Kidney (tissue), 14 donors: ENCODE measurements around the gene RAB3C. TPM values are rescaled to one million over a fixed set of nuclear protein-coding genes. Genes with fewer than 3 reads are reported as not detected.
A peak's percentile ranks its signal among the peaks of the same experiment; 100 is the strongest.

Experiments
- DNase-seq, 5 donors: peaks; one replicate each; pipeline ENCODE4 v3.0.0-alpha.2; 2013 to 2020
- FAIRE-seq: peaks from 2 replicates; lab custom pipeline; 2012; peaks lifted over from hg19 to GRCh38; lab: Jason Lieb, UNC
- H3K27ac ChIP-seq, 2 donors: one replicate each; pipeline ENCODE4 v1.7.0; 2013; ENCODE audit warnings: low read depth in 2 of 2, low read length in 2 of 2, inconsistent platforms in 1 of 2
- H3K27me3 ChIP-seq: one replicate; pipeline ENCODE4 v1.7.1; 2013; ENCODE audit warnings: low read length, inconsistent platforms; ENCODE audit not compliant: control insufficient read depth, insufficient read depth
- H3K36me3 ChIP-seq, 3 donors: one replicate each; pipeline versions ENCODE4 v1.7.0 to v1.7.1; 2013; ENCODE audit warnings: low read length in 3 of 3, control low read depth in 1 of 3, inconsistent platforms in 1 of 3; ENCODE audit not compliant: insufficient read depth in 3 of 3, control insufficient read depth in 2 of 3
- H3K4me1 ChIP-seq, 3 donors: one replicate each; pipeline versions ENCODE4 v1.7.0 to v1.7.1; 2013; ENCODE audit warnings: low read length in 3 of 3, inconsistent platforms in 1 of 3, low read depth in 1 of 3; ENCODE audit not compliant: control insufficient read depth in 2 of 3, insufficient read depth in 2 of 3
- H3K4me3 ChIP-seq, 3 donors: one replicate each; pipeline versions ENCODE4 v1.7.0 to v1.8.1; 2013; ENCODE audit warnings: low read length in 3 of 3, control low read depth in 1 of 3, inconsistent platforms in 1 of 3
- H3K9ac ChIP-seq, 3 donors: one replicate each; pipeline versions ENCODE4 v1.7.0 to v1.7.1; 2013; ENCODE audit warnings: low read length in 3 of 3, control low read depth in 1 of 3, inconsistent platforms in 1 of 3
- H3K9me3 ChIP-seq, 3 donors: one replicate each; pipeline versions ENCODE4 v1.7.0 to v1.7.1; 2013; ENCODE audit warnings: low read length in 3 of 3, control low read depth in 1 of 3, inconsistent platforms in 1 of 3; ENCODE audit not compliant: control insufficient read depth in 2 of 3, insufficient read depth in 1 of 3
- CTCF ChIP-seq: IDR thresholded peaks from 3 replicates; pipeline ENCODE4 v1.5.1; 2012; ENCODE audit warnings: mild to moderate bottlenecking, moderate library complexity, borderline replicate concordance; ENCODE audit not compliant: insufficient read depth; ENCODE audit errors: extremely low read depth
- intact Hi-C: fragments of 100-400 bp; cut with DNase I; formaldehyde crosslinking; loops from one replicate; pipeline ENCODE4 v1.11.1; 2022
- polyA plus RNA-seq: library from polyadenylated mRNA; stranded (reverse); fragments of 350-450 nt; fragmentation: Illumina TruSeq; extraction: RNeasy Lipid Tissue Mini Kit (QIAGEN cat#74804); gene quantifications from one replicate; pipeline ENCODE4 v1.2.3, GENCODE V29; 2014; ENCODE audit warnings: low read depth, low replicate concordance; ENCODE audit not compliant: insufficient read depth
- total RNA-seq: library from RNA; stranded (reverse); fragmentation: NEBNext Ultra II Directional; extraction: Animal tissue kit (Norgen Biotek cat#: 25700); gene quantifications from one replicate; pipeline ENCODE4 v1.2.1, GENCODE V29; 2021
- donor health status: control.
- donor health status: control.
- donor health status: control.
- donor health status: control.
- donor health status: control.
- donor health status: DM: yes; HTN: yes; CAD: no.
- donor health status: Normal renal cell carcinoma (clear cell type).

Gene RAB3C
- total and polyA plus RNA-seq, 2 donors from 2014 or later: 3.7 TPM; not detected in 1

- H3K36me3 ChIP-seq: no peaks in the 10 kb centered on the region
- no peak overlapping the region for H3K9ac ChIP-seq
- no peak overlapping the region for H3K4me3 ChIP-seq
- H3K4me1 ChIP-seq: no peaks in the 10 kb centered on the region
- DNase-seq (no peak), FAIRE-seq (no peak)
- no peak for TF ChIP-seq CTCF
- H3K27me3 ChIP-seq: no peaks in the 10 kb centered on the region
- no peaks in the 10 kb centered on the region for H3K9me3 ChIP-seq
- no peak overlapping the region for H3K27ac ChIP-seq
- intact Hi-C loops: no loop called here
Observed at GRCh38 chr5:58849223-58849622, 266.3 kb downstream of the RAB3C start.

GRCh38 chr5:58849921-58850667 lies 267.2 kb downstream of the RAB3C start:
- TF ChIP-seq CTCF: peak; percentile 55
- H3K4me1 ChIP-seq: no peaks in the 10 kb centered on the region
- H3K4me3 ChIP-seq: no peak overlapping the region
- no peaks in the 10 kb centered on the region for H3K9me3 ChIP-seq
- H3K36me3 ChIP-seq: no peaks in the 10 kb centered on the region
- DNase-seq (peak in 4 of 5 donors; percentile 21 to 72 (median 54)), FAIRE-seq (peak; percentile 19)
- intact Hi-C loops: loop anchor here (5.0 kb wide), 1 partner anchor 353 kb away; no protein-coding TSS in a partner anchor
- H3K9ac ChIP-seq: no peak overlapping the region
- H3K27me3 ChIP-seq: no peaks in the 10 kb centered on the region
- H3K27ac ChIP-seq: no peak overlapping the region

- Histone ChIP-seq H3K9me3 (no peaks in the 10 kb centered on the region), H3K36me3 (no peaks in the 10 kb centered on the region), H3K27me3 (no peaks in the 10 kb centered on the region), H3K4me1 (no peaks in the 10 kb centered on the region), H3K9ac (no peak overlapping the region), H3K4me3 (no peak overlapping the region), H3K27ac (no peak overlapping the region)
- no peak for FAIRE-seq
- DNase-seq: no peak
- intact Hi-C loops: loop anchor here (5.0 kb wide), 1 partner anchor 354 kb away; no protein-coding TSS in a partner anchor
- TF ChIP-seq CTCF: no peak
Observed at GRCh38 chr5:58851153-58851552, 268.3 kb downstream of the RAB3C start.
